GM21526 (cell line): Measurements from ENCODE around the gene OR2A7.
A peak's percentile ranks its signal among the peaks of the same experiment; 100 is the strongest.
"Not testable (repeated sequence)": the region's sequence is repeated elsewhere in the genome, so short reads cannot be mapped to it uniquely, and the experiment has no call there.

Source experiments
- ATAC-seq: cut with Tn5 transposase; IDR thresholded peaks from one replicate; pipeline ENCODE4 v1.9.1; 2021; ENCODE audit warnings: moderate library complexity; ENCODE audit not compliant: unreplicated experiment, low FRiP score

Gene OR2A7

DNA sequence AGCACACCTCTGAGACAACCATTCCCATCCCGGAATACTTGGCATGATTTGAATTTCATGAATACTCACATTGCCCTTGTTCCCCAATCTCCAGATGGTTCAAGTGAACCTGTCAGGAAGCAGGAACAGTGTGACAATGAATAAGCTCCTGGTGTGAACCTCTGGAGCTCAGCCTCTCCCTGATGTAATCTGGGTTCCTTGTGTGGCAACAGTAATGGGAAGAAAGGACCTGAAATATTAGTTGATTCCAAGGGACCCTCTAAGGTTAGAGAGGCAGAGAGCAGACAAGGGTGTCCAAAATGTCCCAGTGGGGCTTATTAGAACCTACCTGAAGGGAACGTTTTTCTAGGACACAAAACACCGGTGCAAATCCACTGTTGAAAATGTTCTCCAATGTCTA is 8.5 kb downstream of the OR2A7 start:
- no peak for ATAC-seq

DNA sequence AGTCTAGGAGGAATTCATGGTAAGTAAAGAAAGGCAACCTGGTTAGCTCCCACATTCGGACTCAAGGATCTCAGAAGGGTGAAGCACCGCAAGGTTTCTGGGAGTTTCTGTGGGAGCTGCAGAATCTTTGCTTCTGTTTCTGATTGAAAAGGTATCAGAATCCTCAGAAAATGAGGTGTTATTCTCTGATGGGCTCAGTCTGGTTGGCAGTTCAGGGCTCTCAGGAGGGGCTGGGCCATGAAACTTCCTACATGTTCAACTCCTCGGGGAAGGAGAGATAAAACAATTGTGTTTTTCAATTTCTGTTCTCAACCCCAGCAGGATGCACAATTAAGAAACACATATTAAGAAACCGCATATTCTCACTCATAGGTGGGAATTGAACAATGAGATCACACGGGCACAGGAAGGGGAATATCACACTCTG is 9.1 kb downstream of the OR2A7 start:
- no peak for ATAC-seq

DNA sequence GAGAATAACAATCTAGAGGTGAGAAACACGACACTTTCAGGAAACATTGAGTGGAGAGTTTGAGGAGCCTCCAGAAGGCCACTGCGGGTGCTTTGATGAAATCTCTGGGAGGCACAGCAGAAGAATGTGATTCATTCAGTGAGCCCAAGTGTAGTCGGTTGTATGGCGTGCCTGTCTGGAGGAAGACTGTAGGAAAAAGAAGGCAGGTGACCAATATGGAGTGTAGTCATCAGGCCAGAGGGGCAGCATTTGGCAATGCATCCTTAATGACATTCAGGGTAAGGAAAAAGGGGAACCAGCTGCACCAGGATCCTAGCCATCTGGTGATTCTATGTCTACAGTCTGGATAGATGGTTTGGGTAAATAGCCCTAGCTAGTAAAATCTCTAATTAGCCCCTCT is 12.3 kb downstream of the OR2A7 start:
- not testable (repeated sequence) for ATAC-seq

DNA sequence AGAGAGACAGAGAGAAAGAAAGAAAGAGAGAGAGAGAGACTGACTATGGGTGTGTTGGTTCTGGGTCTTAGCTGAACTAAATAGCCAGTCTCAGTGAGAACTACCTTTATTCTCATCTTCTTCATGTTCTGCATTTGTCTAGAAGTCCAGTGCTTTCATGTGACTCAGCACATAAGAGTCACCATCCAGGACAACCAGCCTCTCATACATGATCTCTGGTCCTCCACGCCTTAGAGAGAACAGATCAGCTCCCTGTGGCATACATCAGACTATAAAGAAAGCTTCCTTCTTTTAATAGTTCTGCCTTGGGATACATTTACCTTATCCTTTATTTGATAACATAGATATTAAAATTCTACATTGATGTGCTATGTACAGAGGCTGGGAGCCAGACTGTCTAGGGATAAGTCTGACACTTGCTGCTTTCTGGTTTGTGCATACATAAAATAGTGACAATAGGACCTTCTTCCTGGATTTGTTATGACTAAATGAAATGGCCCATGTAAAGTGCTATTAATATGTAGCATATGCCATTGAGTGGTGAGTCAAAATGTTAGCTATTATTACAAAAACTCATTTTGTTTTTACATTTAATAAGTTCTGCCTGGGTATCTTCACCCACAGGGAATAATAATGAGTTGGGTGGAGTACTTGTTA is 16.8 kb downstream of the OR2A7 start:
- ATAC-seq, result not testable (repeated sequence)

DNA sequence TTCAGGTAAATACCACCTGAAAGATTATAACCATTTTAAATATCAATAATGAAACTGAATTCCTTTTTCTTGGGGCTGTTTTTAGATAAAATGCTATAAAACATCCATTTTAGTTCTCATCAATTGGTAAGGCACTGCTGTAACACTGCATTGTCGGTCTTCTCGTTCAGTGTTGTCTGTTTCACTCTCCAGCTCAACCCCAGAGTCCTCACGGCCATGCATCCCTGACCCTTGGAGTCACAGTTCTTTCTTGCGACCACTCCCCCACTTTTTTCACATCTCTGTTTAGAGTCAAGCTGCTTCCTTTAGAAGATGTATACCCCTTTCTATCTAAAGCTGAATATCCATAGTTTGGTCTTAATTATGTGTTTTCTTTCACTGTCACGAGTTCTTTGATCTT is 17.6 kb downstream of the OR2A7 start:
- not testable (repeated sequence) for ATAC-seq

DNA sequence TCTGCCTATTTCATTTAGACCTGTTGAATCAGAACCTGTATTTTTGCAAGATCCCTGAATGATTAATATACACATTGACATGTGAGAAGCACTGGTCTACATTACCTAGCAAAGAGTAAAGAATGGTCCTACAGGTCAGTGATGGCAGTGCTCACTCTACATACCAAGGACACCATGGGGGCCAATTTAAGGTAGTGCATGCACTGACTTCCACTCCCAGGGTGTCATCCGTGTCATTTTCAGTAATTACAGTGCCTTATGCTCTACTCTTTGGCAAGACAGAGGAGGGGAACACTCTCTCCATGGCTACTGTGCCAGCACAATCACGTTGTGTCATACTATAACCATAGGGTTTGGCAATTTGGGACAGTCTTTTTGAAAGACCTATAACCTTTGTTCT is 19.2 kb downstream of the OR2A7 start:
- not testable (repeated sequence) for ATAC-seq

DNA sequence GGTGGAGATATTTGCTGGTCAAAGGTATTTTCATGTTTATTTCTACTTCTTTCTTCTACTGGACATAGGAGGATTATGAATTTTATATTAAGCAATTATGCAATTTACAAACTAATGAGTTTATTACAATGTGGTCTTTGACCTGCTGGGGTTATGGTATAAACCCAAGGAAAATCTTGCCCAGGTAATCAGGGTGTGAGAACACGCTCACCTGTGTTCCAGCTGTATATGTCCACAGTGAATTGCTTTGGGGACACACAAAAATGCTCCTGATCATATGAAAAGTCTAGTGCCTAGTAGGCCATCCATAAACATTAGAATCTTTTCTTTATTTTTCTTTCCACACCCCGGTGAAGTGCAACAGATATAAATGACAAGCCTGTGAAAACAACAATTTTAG is 25.2 kb downstream of the OR2A7 start, which contains the start of gene OR2A42:
OR2A42 (minus strand) TSS at position 241 of the 400 bp plus-strand sequence. CDS start 6,762 bp downstream, outside the sequence.
- ATAC-seq, result not testable (repeated sequence)

DNA sequence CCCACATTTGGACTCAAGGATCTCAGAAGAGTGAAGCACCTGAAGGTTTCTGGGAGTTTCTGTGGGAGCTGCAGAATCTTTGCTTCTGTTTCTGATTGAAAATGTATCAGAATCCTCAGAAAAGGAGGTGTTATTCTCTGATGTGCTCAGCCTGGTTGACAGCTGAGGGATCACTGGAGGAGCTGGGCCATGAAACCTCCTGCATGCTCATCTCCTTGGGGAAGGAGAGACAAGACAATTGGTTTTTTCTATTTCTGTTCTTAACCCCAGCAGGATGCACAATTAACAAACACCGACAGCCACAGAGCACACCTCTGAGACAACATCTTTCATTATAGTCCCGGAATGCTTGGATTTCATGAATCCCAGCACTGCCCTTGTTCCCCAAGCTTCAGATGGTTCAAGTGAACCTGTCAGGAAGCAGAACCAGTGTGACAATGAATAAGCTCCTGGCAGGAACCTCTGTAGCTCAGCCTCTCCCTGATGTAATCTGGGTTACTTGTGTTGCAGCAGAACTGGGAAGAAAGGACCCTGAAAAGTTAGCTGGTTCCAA is 26.0 kb downstream of the OR2A7 start:
- not testable (repeated sequence) for ATAC-seq

DNA sequence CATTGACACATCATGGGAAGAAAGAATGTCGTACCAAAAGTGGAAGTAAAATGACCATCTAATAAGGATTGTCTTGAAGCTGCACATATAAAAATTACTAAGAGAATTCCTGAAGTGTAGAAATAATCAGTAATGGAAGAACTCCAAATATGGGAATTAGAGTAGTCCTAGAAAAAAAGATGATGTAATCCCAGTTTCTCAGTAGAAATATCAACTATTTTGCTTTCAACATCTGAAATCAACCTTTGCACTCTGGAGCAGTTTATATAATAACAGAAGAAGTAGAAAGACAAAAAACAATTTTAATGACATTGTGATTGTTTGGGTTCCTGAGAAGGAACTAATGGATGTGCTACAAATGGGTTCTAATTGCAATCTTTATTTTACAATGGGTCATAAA is 31.6 kb downstream of the OR2A7 start:
- ATAC-seq, result not testable (repeated sequence)

DNA sequence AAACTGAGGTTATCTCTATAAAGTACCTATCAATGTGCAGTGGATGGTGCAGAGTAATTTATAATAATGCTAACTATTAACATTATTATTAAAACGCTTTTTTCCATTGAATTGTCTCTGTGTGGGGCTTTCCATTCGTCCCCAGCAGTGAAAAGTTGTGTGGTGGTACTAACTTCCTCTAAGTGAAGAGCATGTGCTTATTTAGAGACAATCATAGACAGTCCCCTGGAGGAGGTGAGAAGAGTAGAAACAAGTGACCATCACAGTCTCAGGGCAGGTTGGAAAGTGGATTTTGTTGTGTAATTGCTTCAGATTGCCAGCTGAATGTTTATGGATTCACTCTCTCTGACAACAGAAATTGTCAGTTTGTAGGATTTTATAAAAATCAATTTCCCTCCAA is 33.6 kb downstream of the OR2A7 start:
- ATAC-seq, result not testable (repeated sequence)

DNA sequence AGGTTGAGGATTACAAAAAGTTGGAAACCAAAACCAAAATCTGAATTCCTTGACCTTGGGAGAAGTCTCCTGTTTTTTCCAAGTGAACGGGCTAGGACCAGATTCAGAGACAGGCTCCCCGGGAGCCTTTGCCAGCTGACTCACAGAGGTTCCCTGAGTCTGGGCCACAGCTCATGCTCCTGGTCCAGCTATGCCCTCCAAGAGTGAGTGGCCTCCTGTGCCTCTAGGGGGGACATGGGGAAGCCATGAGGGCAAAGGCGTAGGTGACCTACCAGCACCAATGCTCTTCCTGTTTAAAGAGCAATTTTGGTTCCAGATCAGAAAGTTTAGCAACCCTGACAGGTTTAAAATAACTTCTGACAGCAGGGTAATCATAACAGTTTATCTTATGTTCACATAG is 35.8 kb downstream of the OR2A7 start:
- ATAC-seq, result not testable (repeated sequence)

DNA sequence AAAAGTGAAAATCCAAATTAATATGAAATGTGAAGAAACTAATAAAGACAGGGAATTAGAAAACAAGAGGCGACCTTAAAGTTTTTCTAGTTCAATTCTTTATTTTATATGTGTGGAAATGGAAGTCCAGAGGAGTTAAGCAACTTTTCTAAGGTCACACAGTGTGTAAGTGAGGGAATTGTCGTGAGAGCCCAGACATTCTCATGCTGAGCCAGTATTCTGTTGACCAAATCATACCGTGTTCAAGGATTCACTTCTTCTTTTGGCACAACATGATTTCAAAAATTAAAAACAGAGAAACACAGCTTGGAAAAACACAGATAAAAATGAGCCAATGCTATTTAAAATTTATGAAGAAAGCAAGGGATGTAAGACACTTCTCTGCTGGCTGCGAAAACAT is 37.7 kb downstream of the OR2A7 start:
- not testable (repeated sequence) for ATAC-seq

DNA sequence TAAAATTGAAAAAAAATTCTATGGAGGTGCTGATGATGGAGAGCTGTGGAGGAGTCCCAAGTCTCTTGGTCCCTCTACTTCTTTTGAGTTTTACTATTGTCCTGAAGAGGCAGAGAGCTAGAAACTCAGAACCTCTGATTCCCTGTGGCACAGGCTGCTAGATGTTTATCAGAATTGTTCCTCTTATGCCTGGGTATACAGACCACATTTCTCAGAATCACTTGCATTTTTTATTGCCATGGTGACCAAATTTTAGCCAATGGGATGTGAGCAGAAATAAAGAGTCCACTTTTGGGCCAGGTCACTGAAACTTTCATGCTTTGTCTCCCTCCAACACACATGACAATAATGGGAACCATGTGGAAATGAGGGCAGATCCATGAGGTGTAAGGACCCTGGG is 40.9 kb downstream of the OR2A7 start:
- ATAC-seq, result not testable (repeated sequence)

DNA sequence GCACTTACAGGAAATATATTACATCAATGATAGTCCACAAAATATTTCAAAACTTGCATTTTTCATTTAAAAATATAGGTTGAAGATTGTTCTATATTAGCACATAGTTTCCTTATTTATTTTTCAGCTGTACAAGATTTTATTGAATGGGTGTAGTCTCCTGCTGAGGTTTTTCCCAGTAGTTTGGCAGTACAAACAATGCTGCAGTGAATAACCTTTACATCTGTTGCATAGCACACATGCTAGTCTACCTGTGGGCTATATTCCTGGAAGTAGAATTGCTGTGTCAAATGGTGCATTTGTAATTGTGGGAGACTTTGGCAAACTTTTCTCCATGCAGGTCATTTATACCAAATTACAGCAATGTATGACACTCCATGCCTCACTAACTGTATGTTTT is 44.1 kb downstream of the OR2A7 start:
- not testable (repeated sequence) for ATAC-seq

DNA sequence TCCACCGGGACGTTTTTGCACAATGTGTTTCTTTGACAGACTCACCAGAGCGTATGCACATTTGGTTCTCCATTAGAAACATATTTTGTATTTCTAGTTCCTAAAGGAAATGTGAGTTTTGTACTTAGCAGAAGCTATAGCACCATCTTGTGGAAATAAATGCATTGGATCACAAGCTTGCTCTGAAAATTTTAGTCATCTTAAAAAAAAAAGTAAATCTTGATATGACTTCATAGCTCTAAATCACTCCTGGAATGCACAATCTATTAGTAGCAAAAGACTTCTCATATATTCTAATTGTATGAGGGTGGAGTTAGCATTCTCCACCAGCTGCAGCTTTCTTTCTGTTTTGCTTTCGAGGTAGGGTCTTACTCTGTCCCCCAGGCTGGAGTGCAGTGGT is 45.4 kb downstream of the OR2A7 start:
- ATAC-seq, result peak; percentile 61

DNA sequence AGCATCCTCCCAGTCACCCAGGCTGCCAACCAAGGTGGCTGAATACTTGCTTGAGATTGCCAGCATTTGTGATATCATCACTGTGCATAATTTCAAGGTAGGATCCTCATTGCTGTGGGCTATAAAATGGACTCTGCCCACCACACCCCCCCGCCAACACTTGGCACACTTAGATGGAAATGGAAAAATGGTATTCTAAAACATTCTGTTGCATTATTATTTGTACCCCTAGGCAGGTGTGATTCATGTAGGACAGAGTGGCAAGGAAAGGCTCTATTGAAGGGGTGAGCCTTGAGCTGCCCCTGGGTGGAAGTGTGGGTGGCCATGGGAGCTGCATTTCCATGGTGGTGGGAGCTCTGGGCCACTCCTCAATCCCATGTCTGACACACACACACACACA is 46.0 kb downstream of the OR2A7 start:
- not testable (repeated sequence) for ATAC-seq

DNA sequence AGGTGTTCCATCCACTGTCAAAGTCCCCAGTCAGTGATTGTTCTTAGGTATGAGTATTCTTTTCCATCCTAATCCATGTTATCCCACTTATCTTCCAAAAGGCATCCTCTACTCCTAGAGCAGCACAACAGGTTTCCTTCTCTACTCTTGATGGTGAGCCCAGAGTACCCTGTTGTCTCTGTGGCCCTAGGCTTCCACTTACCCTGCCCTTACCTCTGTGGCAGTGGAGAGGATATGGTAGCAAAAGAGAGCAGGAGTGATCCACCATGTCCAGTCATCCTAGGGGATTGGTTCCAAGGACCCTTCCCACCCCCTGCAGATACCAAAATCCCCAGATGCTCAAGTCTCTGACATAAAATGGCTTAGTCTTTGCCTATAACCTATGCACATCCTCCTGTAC is 47.4 kb downstream of the OR2A7 start:
- not testable (repeated sequence) for ATAC-seq
